Activated naive CD8-positive, alpha-beta T cell treated with anti-CD3 and anti-CD28 coated beads, Interleukin-2, amount 10 ng/mL, durations not matched to agents 7 days and 5 days (primary cell): ENCODE measurements around the gene MYO1C. TPM values are rescaled to one million over a fixed set of nuclear protein-coding genes. Genes with fewer than 3 reads are reported as not detected.
"Not testable (repeated sequence)": the region's sequence is repeated elsewhere in the genome, so short reads cannot be mapped to it uniquely, and the experiment has no call there.

Source experiments
- ATAC-seq: fragments of 150-1000 bp; cut with Tn5 transposase; one replicate; pipeline ENCODE4 v1.10.0; 2021; ENCODE audit warnings: low read depth, moderate library complexity
- POLR2A ChIA-PET: fragments of 350-600 bp; sonication (Branson Sonifier 250); formaldehyde crosslinking; loops from one replicate; lab custom pipeline; 2021; ENCODE audit warnings: antibody characterized with exemption; lab: Charles Lee
- DNase-seq: peaks from one replicate; pipeline ENCODE4 v3.0.0; 2021
- H3K27ac Mint-ChIP-seq: one replicate; pipeline ENCODE4 v1.8.0; 2022; ENCODE audit warnings: mild to moderate bottlenecking, mixed read lengths
- H3K27me3 Mint-ChIP-seq: one replicate; pipeline ENCODE4 v1.8.0; 2022; ENCODE audit warnings: mild to moderate bottlenecking, moderate library complexity, mixed read lengths
- H3K36me3 Mint-ChIP-seq: one replicate; pipeline ENCODE4 v1.8.0; 2021; ENCODE audit warnings: mild to moderate bottlenecking, mixed read lengths
- H3K4me1 Mint-ChIP-seq: one replicate; pipeline ENCODE4 v1.8.0; 2021; ENCODE audit warnings: mixed read lengths
- H3K4me3 Mint-ChIP-seq: one replicate; pipeline ENCODE4 v1.8.0; 2022; ENCODE audit warnings: mild to moderate bottlenecking, moderate library complexity, mixed read lengths
- H3K9me3 Mint-ChIP-seq: one replicate; pipeline ENCODE4 v1.8.0; 2021; ENCODE audit warnings: mixed read lengths
- total RNA-seq, 2 experiments: library from RNA; stranded (reverse); gene quantifications; one replicate each; pipeline ENCODE4 v1.2.3, GENCODE V29; 2021

The MYO1C gene
- total RNA-seq, 2 experiments from 2014 or later: 28.6 to 34.1 TPM

DNA sequence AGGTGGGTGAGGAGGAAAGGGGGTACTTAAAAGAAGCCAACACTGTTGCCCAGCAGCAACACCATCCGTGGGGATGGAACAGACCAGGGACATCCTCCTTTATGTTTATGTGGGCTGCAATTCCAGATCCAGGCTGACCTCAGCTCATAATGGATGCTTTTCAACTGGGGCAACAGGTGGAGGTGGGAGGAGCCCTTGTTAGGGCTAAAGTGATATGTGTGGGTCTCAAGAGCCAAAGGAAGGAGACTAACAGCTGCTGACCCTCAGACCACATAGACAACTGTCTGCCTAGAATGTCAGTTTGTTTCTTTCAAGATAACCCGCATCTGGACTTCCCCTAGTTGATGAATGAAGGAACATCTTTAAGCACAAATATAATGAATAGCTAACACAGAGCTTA is 25.9 kb upstream of the MYO1C start:
- Mint-ChIP-seq H3K9me3 (no peaks in the 10 kb centered on the region), H3K27ac (peak overlapping the region; percentile 60), H3K27me3 (no peaks in the 10 kb centered on the region), H3K36me3 (peaks cover 7% of the 10 kb centered on the region), H3K4me3 (peak overlapping the region; percentile 74), H3K4me1 (peaks cover 24% of the 10 kb centered on the region)
- no peak for DNase-seq
- no peak for ATAC-seq
- POLR2A ChIA-PET: interaction anchor here (1.1 kb wide), 1 partner anchor 31 kb away, joined by 3 read pairs; no protein-coding TSS in a partner anchor

DNA sequence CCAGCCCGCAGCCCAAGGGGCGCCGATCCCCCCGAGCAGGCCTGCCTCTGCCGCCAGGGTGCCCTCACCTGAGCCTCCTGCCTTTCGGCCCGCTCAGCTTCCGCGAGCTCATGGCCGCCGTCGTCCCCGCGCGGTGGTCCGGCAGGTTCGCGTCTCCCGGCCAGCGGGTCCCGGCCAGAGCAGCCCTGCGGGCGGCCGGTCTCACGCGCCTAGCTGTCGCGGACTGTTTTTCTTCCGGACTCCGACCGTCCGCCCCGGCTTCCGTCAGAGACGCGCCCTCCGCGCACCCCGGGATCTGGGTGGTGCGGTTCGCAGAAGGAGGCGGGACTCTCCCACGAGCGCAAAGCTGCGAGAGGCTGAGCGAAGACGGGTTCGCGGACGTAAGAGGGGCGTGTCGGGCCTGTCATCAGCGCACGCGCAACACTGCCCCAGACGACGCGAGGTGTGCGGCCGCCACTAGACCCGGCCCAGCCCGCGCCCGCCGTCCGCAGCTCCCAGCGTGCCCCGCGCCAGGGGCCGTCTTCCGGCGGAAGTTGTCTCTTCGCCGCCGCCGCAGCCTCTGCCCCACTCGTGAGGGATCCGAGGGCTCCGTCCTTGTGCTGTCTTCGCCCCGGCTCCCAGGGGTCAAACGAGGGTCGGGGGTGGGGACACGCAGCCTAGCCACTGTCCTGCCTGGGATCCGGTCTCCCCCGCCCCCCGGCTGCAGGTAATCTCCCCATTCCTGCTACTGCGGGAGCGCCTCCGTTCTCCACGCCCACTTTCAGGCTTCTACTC is 24.1 kb upstream of the MYO1C start, which contains the start of gene INPP5K:
INPP5K (minus strand) TSS at position 225 of the 774 bp plus-strand sequence; CDS start at position 112, 113 bp downstream.
- peak within 1 kb of the TSS; percentile 89 for H3K4me3 Mint-ChIP-seq
- peak; percentile 96 for ATAC-seq
- H3K4me1 Mint-ChIP-seq: peaks cover 24% of the 10 kb centered on the region
- DNase-seq: peak; percentile 98
- POLR2A ChIA-PET: interaction anchor here (0.5 to 2.7 kb wide), 21 partner anchors 10 to 260 kb away, joined by 3 to 22 read pairs (median 4); partner anchors contain the start of genes CRK, MYO1C, PITPNA and YWHAE
- peak within 1 kb of the TSS; percentile 85 for H3K27ac Mint-ChIP-seq
- H3K27me3 Mint-ChIP-seq: no peaks in the 10 kb centered on the region
- H3K9me3 Mint-ChIP-seq: no peaks in the 10 kb centered on the region
- H3K36me3 Mint-ChIP-seq: peaks cover 9% of the 10 kb centered on the region

DNA sequence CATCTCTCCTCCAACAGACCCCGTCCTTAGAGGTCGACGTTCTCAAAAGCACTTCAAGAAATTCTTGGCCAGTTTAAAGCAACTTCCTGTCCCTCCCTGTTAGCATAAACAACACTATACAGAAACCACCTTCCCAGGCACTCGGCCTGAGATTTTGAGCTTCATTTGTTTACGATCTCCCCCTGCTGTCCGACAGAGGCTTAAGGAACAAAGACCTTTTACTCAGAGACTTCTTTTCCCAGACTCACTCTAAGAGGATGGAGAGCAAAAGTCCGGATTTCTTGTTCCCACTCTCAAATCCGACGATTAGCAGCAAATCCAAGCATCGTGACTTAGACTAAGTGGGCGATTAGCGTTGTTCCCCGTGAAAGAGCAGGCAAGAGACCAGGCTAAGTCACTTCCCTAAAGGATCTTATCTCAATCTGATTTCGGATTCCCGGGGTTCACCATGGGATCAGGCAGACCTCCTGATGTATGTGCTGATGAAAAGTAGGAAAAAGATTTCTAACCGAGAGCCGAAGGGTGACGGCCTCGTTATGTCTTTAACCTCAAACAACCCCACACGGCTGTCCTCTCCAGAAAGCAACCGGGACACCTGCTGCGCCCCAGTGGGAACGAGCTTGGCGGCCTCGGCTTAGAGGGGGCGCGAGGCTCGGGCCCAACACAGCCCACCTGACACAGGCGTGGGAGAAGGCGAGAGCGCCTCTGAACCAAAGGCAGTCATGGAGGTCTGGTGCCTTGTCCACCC is 23.3 kb upstream of the MYO1C start:
- Mint-ChIP-seq H3K4me3 (peak overlapping the region; percentile 89), H3K4me1 (peaks cover 24% of the 10 kb centered on the region), H3K36me3 (peaks cover 9% of the 10 kb centered on the region), H3K27ac (peak overlapping the region; percentile 85), H3K27me3 (no peaks in the 10 kb centered on the region), H3K9me3 (no peaks in the 10 kb centered on the region)
- peak; percentile 8 for ATAC-seq
- DNase-seq: no peak
- POLR2A ChIA-PET: interaction anchor here (0.5 to 2.7 kb wide), 23 partner anchors 11 to 259 kb away, joined by 3 to 22 read pairs (median 5); partner anchors contain the start of genes CRK, MYO1C, PITPNA and YWHAE

DNA sequence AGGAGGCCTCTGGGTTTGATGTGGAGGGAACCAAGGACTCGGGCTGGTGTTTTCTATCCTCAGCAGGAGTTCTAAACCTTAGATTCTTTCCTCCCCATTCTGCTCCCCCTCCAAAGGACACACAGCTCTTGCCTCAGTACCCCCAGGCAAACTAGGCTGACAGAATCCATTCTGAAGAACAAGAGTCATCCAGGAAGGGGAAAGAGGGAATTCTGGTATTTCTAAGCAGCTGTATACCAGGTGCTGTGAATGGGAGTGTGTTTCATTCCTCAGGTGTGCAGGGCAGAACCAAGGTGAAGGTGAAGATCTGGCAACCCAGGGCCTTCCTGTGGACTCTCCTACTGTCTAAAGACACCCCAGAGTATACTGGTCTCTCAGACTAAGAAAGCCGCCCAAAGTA is 19.9 kb upstream of the MYO1C start:
- peaks cover 8% of the 10 kb centered on the region for H3K36me3 Mint-ChIP-seq
- POLR2A ChIA-PET: interaction anchor here (0.6 to 2.0 kb wide), 2 partner anchors 14 to 112 kb away, joined by 6 to 8 read pairs; partner anchors contain the start of gene YWHAE
- no peaks in the 10 kb centered on the region for H3K9me3 Mint-ChIP-seq
- no peak overlapping the region for H3K27ac Mint-ChIP-seq
- peaks cover 25% of the 10 kb centered on the region for H3K4me1 Mint-ChIP-seq
- H3K4me3 Mint-ChIP-seq: no peak overlapping the region
- no peaks in the 10 kb centered on the region for H3K27me3 Mint-ChIP-seq
- no peak for ATAC-seq
- DNase-seq: no peak

DNA sequence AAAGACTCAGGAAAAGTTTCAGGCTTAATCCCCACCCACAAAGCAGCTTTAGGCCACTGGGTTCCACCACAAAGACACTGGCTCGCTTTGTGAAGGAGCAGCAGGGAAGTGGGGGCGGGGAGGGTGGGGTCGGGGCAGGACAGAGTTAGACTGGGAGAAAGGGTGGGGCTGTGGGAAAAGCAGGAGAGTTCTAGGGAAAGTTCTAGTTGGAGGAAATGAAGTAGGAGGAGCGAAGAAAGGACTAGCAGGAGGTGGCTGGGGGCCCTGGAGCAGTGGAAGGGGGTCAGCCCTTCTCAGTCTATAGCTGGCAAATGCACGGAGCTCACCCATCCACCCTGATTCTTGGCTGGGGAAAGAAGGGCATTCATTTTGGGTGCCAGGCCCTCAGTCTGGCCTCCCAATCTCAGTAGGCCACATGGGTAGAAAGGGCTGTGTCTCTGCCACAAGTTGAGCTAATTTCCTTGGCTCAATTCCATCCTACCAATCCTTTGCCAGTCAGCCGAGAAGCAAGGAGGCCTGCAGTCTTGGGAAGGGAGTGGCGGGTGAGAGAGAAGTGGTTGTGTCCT is 19.4 kb upstream of the MYO1C start:
- H3K4me3 Mint-ChIP-seq: no peak overlapping the region
- POLR2A ChIA-PET: interaction anchor here (2.0 kb wide), 1 partner anchor 13 kb away, joined by 6 read pairs; no protein-coding TSS in a partner anchor
- H3K27ac Mint-ChIP-seq: no peak overlapping the region
- peaks cover 12% of the 10 kb centered on the region for H3K36me3 Mint-ChIP-seq
- peaks cover 25% of the 10 kb centered on the region for H3K4me1 Mint-ChIP-seq
- H3K9me3 Mint-ChIP-seq: no peaks in the 10 kb centered on the region
- ATAC-seq (no peak), DNase-seq (no peak)
- no peaks in the 10 kb centered on the region for H3K27me3 Mint-ChIP-seq

DNA sequence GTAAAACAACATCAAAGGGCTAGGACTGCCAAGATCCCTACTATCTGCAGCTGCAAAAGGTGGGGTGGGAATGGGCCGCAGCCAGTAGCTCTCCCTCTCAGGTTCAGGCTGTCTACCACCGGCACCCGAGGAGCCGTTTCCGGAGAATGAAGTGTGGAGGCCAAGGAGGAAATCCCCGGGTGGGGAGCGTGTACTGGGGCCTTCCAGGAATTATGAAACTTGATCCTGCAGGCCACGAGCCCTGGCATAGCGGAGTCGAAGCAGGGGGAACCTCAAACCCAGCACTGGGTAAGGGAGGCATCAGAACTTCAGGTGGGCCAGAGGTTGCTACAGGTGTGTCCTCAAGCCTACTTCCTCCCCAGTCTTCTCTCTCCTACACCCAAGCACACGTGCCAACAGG is 18.8 kb upstream of the MYO1C start:
- POLR2A ChIA-PET: interaction anchor here (0.6 to 2.0 kb wide), 2 partner anchors 13 to 113 kb away, joined by 3 to 6 read pairs; no protein-coding TSS in a partner anchor
- no peak for DNase-seq
- no peak overlapping the region for H3K27ac Mint-ChIP-seq

DNA sequence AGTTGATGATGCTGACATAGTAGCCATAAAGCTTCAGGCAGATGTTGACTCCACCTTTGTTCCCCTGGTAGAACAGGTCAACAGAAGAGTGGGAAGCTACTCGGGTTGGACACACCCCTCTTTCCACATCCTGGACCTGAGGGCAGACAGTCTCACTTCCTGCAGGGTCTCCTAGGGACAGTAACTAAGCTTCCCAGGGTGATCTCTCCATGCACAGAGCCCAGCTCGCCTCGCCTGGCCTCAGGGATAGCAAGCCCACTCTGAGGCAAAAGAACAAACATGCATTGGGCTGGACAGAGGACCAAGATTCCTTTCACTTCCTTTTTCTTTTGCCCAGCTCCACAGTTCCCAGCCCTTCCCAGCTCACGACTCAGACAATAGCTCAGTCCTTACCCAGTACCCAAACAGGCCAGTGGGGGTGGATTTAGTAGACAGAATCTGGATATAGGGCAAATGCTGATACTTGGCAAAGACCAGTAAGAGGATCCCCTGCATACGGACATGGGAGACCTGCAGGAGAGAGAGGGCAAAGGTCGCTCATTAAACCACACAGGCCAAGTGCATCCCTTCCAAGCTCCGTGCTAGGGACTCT is 16.9 kb upstream of the MYO1C start:
- Mint-ChIP-seq H3K27ac (peak overlapping the region; percentile 62), H3K27me3 (no peaks in the 10 kb centered on the region), H3K36me3 (peaks cover 15% of the 10 kb centered on the region), H3K9me3 (no peaks in the 10 kb centered on the region), H3K4me1 (peaks cover 13% of the 10 kb centered on the region), H3K4me3 (peak overlapping the region; percentile 6)
- DNase-seq (no peak), ATAC-seq (no peak)
- POLR2A ChIA-PET: no interaction called here

More for the DNA sequence above, 18.8 kb upstream of the MYO1C start:
- no peak for ATAC-seq
- Mint-ChIP-seq H3K27me3 (no peaks in the 10 kb centered on the region), H3K4me1 (peaks cover 25% of the 10 kb centered on the region), H3K9me3 (no peaks in the 10 kb centered on the region), H3K4me3 (no peak overlapping the region), H3K36me3 (peaks cover 15% of the 10 kb centered on the region)

DNA sequence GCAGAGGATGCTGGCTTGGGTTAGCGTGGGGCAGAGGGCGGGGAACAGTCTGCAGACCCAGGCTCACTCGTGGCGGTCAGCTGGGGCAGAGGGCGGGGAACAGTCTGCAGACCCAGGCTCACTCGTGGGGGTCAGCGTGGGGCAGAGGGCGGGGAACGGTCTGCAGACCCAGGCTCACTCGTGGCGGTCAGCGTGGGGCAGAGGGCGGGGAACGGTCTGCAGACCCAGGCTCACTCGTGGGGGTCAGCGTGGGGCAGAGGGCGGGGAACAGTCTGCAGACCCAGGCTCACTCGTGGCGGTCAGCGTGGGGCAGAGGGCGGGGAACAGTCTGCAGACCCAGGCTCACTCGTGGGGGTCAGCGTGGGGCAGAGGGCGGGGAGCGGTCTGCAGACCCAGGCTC is 16.2 kb upstream of the MYO1C start:
- not testable (repeated sequence) for DNase-seq, ATAC-seq
- peaks cover 13% of the 10 kb centered on the region for H3K36me3 Mint-ChIP-seq

DNA sequence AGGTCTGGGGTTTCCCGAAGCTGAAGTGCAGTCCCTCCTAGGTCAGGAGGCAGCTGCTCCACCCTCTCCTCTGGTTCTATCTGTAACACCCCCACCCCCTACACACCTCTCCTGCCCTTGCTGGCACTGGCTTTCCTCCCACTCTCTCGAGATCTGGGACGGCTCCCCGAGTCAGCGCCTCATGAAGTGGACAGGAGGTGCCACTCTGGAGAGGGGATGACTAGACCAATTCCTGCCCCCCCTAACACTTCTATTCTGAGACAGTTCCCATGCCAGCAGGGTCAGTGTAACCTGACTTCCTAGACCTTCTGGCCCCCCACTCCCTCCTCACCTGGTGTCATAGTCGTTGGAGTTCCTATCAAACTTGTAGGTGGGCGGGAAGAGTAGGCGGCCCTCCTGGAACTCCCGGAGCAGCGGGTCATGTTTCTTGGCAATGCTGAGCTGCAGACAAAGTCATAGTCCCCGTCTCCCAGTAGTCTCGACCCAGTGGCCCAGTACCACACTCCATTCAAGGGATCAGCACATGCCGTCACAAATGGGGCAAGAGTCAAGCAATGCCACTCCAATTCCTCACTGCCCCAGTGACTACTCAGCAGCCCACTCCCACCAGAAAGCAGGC is 14.3 kb upstream of the MYO1C start:
- DNase-seq: no peak
- Mint-ChIP-seq H3K36me3 (peaks cover 12% of the 10 kb centered on the region), H3K4me3 (no peak overlapping the region), H3K27ac (no peak overlapping the region), H3K27me3 (no peaks in the 10 kb centered on the region), H3K4me1 (peaks cover 10% of the 10 kb centered on the region), H3K9me3 (no peaks in the 10 kb centered on the region)
- no peak for ATAC-seq
- POLR2A ChIA-PET: no interaction called here

More for the DNA sequence above, 16.2 kb upstream of the MYO1C start:
- H3K27me3 Mint-ChIP-seq, H3K4me3 Mint-ChIP-seq, H3K27ac Mint-ChIP-seq, H3K9me3 Mint-ChIP-seq, POLR2A ChIA-PET: not testable (repeated sequence)
- peaks cover 10% of the 10 kb centered on the region for H3K4me1 Mint-ChIP-seq

DNA sequence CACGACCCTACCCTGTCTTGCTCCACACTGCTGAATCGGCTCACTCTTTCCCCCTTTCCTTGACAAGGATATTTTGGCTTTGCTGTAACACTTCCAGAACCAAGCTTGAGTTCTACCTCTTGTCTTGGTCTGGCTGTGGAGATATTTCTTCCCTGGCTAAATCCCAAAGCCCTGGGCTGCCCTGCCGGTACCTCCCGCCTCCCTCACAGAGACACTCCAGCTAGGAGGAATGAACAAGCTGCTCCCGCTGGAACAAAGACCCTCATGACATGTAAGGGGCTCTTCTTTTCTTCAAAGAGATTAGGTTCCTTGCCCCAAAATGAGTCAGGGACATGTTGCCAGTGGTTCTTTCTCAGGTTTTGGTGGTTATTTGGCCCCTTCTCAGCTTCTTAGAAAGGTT is 13.1 kb upstream of the MYO1C start:
- POLR2A ChIA-PET: interaction anchor here (1.2 kb wide), 1 partner anchor 11 kb away, joined by 3 read pairs; no protein-coding TSS in a partner anchor
- H3K36me3 Mint-ChIP-seq: peaks cover 12% of the 10 kb centered on the region
- ATAC-seq (no peak), DNase-seq (no peak)
- peaks cover 10% of the 10 kb centered on the region for H3K4me1 Mint-ChIP-seq
- no peaks in the 10 kb centered on the region for H3K27me3 Mint-ChIP-seq
- H3K27ac Mint-ChIP-seq: no peak overlapping the region
- H3K4me3 Mint-ChIP-seq: no peak overlapping the region
- H3K9me3 Mint-ChIP-seq: no peaks in the 10 kb centered on the region

DNA sequence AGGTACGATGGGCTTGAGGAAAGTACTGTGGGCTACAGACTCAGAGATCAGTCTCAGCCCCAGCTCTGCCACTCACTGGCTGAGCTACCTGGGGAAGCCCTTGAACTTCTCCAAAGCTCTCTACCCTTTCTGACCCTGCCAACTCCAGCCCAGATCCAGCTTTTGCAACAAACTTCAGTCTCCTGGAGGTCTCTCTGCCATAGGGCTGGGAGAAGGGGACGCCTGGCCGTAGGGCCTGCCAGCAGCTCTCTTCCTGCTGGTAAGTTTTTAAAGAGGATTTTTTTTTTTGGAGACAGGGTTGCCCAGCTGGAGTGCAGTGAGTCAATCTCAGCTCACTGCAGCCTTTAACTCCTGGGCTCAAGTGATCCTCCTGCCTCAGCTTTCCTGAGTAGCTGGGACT is 12.4 kb upstream of the MYO1C start:
- H3K4me1 Mint-ChIP-seq: peaks cover 9% of the 10 kb centered on the region
- no peak for ATAC-seq

DNA sequence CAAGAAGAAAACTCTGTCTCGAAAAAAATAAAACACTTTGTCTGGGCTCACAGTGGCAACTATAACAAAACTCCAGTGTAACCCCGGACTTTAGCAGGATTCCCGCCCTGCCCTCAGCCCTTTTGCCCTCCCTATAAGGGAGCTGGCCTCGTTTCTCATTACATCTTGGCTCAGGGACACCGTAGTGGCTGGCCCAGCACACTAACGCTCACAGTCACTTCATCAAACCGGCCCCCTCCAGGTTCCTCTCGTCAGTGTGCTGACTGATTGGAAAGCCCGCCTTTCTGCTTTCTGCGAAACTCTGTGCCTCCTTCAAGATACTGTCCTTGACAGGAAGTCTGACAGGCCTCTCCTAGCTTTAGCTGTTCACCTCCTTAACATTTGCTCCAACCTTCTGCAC is 11.2 kb upstream of the MYO1C start:
- no peak for DNase-seq
- peaks cover 12% of the 10 kb centered on the region for H3K36me3 Mint-ChIP-seq
- no peak overlapping the region for H3K27ac Mint-ChIP-seq
- H3K4me1 Mint-ChIP-seq: peaks cover 8% of the 10 kb centered on the region
- ATAC-seq: no peak
- H3K27me3 Mint-ChIP-seq: no peaks in the 10 kb centered on the region
- no peak overlapping the region for H3K4me3 Mint-ChIP-seq
- POLR2A ChIA-PET: no interaction called here
- no peaks in the 10 kb centered on the region for H3K9me3 Mint-ChIP-seq

More for the DNA sequence above, 12.4 kb upstream of the MYO1C start:
- Mint-ChIP-seq H3K27me3 (no peaks in the 10 kb centered on the region), H3K4me3 (no peak overlapping the region), H3K27ac (no peak overlapping the region), H3K36me3 (peaks cover 12% of the 10 kb centered on the region), H3K9me3 (no peaks in the 10 kb centered on the region)
- POLR2A ChIA-PET: interaction anchor here (0.9 to 1.2 kb wide), 2 partner anchors 10 to 12 kb away, joined by 3 read pairs; partner anchors contain the start of gene INPP5K
- DNase-seq: no peak
